ENCODE data around the gene RASL10B. TPM values are rescaled to one million over a fixed set of nuclear protein-coding genes. Genes with fewer than 3 reads are reported as not detected.

RASL10B gene
- total and polyA plus RNA-seq, 10 donors: 0.09 to 0.74 (median 0.29) TPM; not detected in 1

- intact Hi-C loops (cut with DNase I; ENCODE audit: low total_unique reads): loop anchor here (5.0 kb wide), 1 partner anchor 37 kb away; the partner anchor contains the start of gene TAF15
- peaks cover 0 to 6% (median under 1%) of the 10 kb centered on the region in 6 donors for H3K4me1 ChIP-seq
- H3K36me3 ChIP-seq: no peaks in the 10 kb centered on the region
- H3K9me3 ChIP-seq: no peaks in the 10 kb centered on the region
- no peak for TF ChIP-seq POLR2A (IDR thresholded peaks at IDR 0.05)
- no peak for TF ChIP-seq POLR2AphosphoS5 (IDR thresholded peaks at IDR 0.05)
- no peak for TF ChIP-seq CTCF (IDR thresholded peaks at IDR 0.05 in 8 of 11, conservative IDR thresholded peaks at IDR 0.05 in 3 of 11)
- no peak overlapping the region for H3K4me3 ChIP-seq
- 94 to 96% (median 96%) methylated on average over 47 to 48 of the region's 48 CpGs for WGBS, 5 donors
- DNase-seq: no peak
- H3K27me3 ChIP-seq (replicated peaks in 1 of 7): peaks cover 0 to 6% (median 0%) of the 10 kb centered on the region in 7 donors
- H3K27ac ChIP-seq: no peak overlapping the region
Measured at GRCh38 chr17:35769895-35770486, 38.6 kb downstream of the RASL10B start.

- Histone ChIP-seq H3K27me3 (replicated peaks in 1 of 7) (peaks cover 0 to 20% (median 0%) of the 10 kb centered on the region in 7 donors), H3K4me1 (no peaks in the 10 kb centered on the region), H3K4me3 (no peak overlapping the region), H3K36me3 (no peaks in the 10 kb centered on the region), H3K9me3 (no peaks in the 10 kb centered on the region), H3K27ac (no peak overlapping the region)
- TF ChIP-seq POLR2AphosphoS5 (IDR thresholded peaks at IDR 0.05): no peak
- no peak for TF ChIP-seq CTCF (IDR thresholded peaks at IDR 0.05 in 8 of 11, conservative IDR thresholded peaks at IDR 0.05 in 3 of 11)
- no peak for TF ChIP-seq POLR2A (IDR thresholded peaks at IDR 0.05)
- 73 to 85% (median 84%) methylated on average over 16 to 20 of the region's 20 CpGs for WGBS, 5 donors
- intact Hi-C loops (cut with DNase I; ENCODE audit: low total_unique reads): no loop called here
- DNase-seq: no peak
Measured at GRCh38 chr17:35773129-35773528, 41.7 kb downstream of the RASL10B start.

- Histone ChIP-seq H3K27me3 (replicated peaks in 1 of 7) (peaks cover 0 to 21% (median 0%) of the 10 kb centered on the region in 7 donors), H3K4me3 (no peak overlapping the region), H3K4me1 (no peaks in the 10 kb centered on the region), H3K27ac (no peak overlapping the region), H3K36me3 (no peaks in the 10 kb centered on the region), H3K9me3 (no peaks in the 10 kb centered on the region)
- no peak for DNase-seq
- 69 to 82% (median 71%) methylated on average over 10 of the region's 10 CpGs for WGBS, 5 donors
- TF ChIP-seq POLR2A (IDR thresholded peaks at IDR 0.05) (no peak), POLR2AphosphoS5 (IDR thresholded peaks at IDR 0.05) (no peak), CTCF (IDR thresholded peaks at IDR 0.05 in 8 of 11, conservative IDR thresholded peaks at IDR 0.05 in 3 of 11) (no peak)
- intact Hi-C loops (cut with DNase I; ENCODE audit: low total_unique reads): no loop called here
Measured at GRCh38 chr17:35773679-35774425, 42.4 kb downstream of the RASL10B start.

GRCh38 chr17:35774499-35774898, 43.1 kb downstream of the RASL10B start:
- no peaks in the 10 kb centered on the region for H3K9me3 ChIP-seq
- H3K27me3 ChIP-seq (replicated peaks in 1 of 7): peaks cover 0 to 26% (median 0%) of the 10 kb centered on the region in 7 donors
- no peaks in the 10 kb centered on the region for H3K36me3 ChIP-seq
- TF ChIP-seq POLR2AphosphoS5 (IDR thresholded peaks at IDR 0.05) (no peak), CTCF (IDR thresholded peaks at IDR 0.05 in 8 of 11, conservative IDR thresholded peaks at IDR 0.05 in 3 of 11) (no peak), POLR2A (IDR thresholded peaks at IDR 0.05) (no peak)
- H3K27ac ChIP-seq: no peak overlapping the region
- DNase-seq: no peak
- 69 to 87% (median 81%) methylated on average over 5 of the region's 5 CpGs for WGBS, 5 donors
- intact Hi-C loops (cut with DNase I; ENCODE audit: low total_unique reads): no loop called here
- H3K4me1 ChIP-seq: no peaks in the 10 kb centered on the region
- H3K4me3 ChIP-seq: no peak overlapping the region
